Transverse colon (tissue), 4 donors: ENCODE measurements around the gene OTOS. TPM values are rescaled to one million over a fixed set of nuclear protein-coding genes. Genes with fewer than 3 reads are reported as not detected.

Source experiments
- DNase-seq: peaks from one replicate; pipeline ENCODE4 v3.0.0-alpha.2; 2019
- H3K27ac ChIP-seq, 4 donors: fragments of 200-600 bp; sonication (generic); 2 replicates each; pipeline ENCODE4 v1.5.1; 2016 to 2018; ENCODE audit warnings: inconsistent platforms in 4 of 4
- H3K27me3 ChIP-seq: fragments of 200-600 bp; sonication (generic); 2 replicates; pipeline ENCODE4 v1.5.1; 2017; ENCODE audit warnings: inconsistent platforms
- H3K36me3 ChIP-seq, 4 donors: fragments of 200-600 bp; sonication (generic); 2 replicates each; pipeline ENCODE4 v1.5.1; 2017 to 2019; ENCODE audit warnings: inconsistent platforms in 4 of 4
- H3K4me1 ChIP-seq, 4 donors: fragments of 200-600 bp; sonication (generic); 2 replicates each; pipeline ENCODE4 v1.5.1; 2017 to 2020; ENCODE audit warnings: inconsistent platforms in 4 of 4
- H3K4me3 ChIP-seq, 4 donors: fragments of 200-600 bp; sonication (generic); 1 replicate in 1 of 4; 2 replicates in 3 of 4; pipeline versions ENCODE4 v1.5.1 to v1.6.1; 2017 to 2019; ENCODE audit warnings: inconsistent platforms in 4 of 4
- H3K9me3 ChIP-seq, 2 donors: fragments of 200-600 bp; sonication (generic); 2 replicates each; pipeline ENCODE4 v1.5.1; 2017 to 2019; ENCODE audit warnings: inconsistent platforms in 2 of 2
- CTCF ChIP-seq, 5 experiments: fragments of 200-600 bp in 3 of 5; fragments of 450-650 bp in 2 of 5; sonication (generic) in 3 of 5; IDR thresholded peaks; 1 replicate in 2 of 5; 2 replicates in 3 of 5; pipeline ENCODE4 v1.5.1; 2016 to 2017; ENCODE audit warnings: antibody characterized with exemption in 5 of 5, inconsistent platforms in 3 of 5, mild to moderate bottlenecking in 2 of 5, moderate library complexity in 1 of 5
- EP300 ChIP-seq: sonication (generic); formaldehyde crosslinking; IDR thresholded peaks from one replicate; pipeline ENCODE4 v1.6.1; 2017; ENCODE audit warnings: antibody characterized with exemption, low read depth
- POLR2A ChIP-seq: fragments of 450-650 bp; IDR thresholded peaks from one replicate; pipeline ENCODE4 v1.6.1; 2016; ENCODE audit warnings: antibody characterized with exemption, mild to moderate bottlenecking, moderate library complexity
- POLR2AphosphoS5 ChIP-seq, 3 donors: sonication (generic); formaldehyde crosslinking; IDR thresholded peaks; one replicate each; pipeline ENCODE4 v1.6.1; 2016; ENCODE audit warnings: antibody characterized with exemption in 3 of 3
- WGBS, 2 donors: methylation state at CpG; one replicate each; pipeline ENCODE4 v1.1.5; 2018; ENCODE audit warnings: low coverage in 1 of 2; 5-methylcytosine and 5-hydroxymethylcytosine counted together
- in situ Hi-C, 4 donors: fragments of 200-750 bp; cut with MboI; loops; one replicate each; pipeline versions ENCODE4 v1.15.0 to v1.15.1; 2017; ENCODE audit warnings: low sequenced_read_pairs in 3 of 4, low pct_ligation_motif_present in 1 of 4, low pct_unique_long_range_greater_than_20kb in 1 of 4
- intact Hi-C: fragments of 100-400 bp; cut with DNase I; formaldehyde crosslinking; loops from one replicate; pipeline ENCODE4 v1.15.1; 2023; ENCODE audit warnings: low total_unique reads
- total RNA-seq, 4 donors: library from RNA; depleted of rRNA; stranded (reverse); fragments of >200 nt; gene quantifications; one replicate each; pipeline ENCODE4 v1.1.0, GENCODE V29; 2016

Gene OTOS
- total RNA-seq, 4 donors from 2014 or later: not detected

DNA sequence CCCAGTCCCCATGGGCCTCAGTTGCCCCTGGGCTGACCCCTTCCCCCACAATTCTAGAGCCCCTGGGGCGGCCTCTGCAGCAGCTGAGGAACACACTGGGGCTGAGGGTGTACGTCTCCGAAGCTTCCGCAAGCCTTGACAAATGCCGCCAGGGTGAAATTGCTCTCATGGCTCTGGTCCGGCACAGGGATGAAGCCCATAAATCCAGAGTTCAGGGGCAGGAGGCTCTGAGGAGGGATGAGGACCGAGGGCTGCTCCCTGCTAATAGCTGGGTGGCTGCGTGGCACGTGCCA, 27.1 kb upstream of the OTOS start:
- no peak for DNase-seq
- H3K36me3 ChIP-seq: no peaks in the 10 kb centered on the region
- H3K9me3 ChIP-seq: no peaks in the 10 kb centered on the region
- no peaks in the 10 kb centered on the region for H3K4me1 ChIP-seq
- in situ Hi-C loops (no loop called here), intact Hi-C loops (no loop called here)
- H3K4me3 ChIP-seq: no peak overlapping the region
- 72% methylated on average over 8 of the region's 9 CpGs; no CpG with 5 or more reads in 1 of the 2 donors for WGBS, 2 donors
- H3K27ac ChIP-seq: no peak overlapping the region
- TF ChIP-seq EP300 (no peak), POLR2A (no peak), CTCF (IDR thresholded peaks at IDR 0.05) (no peak), POLR2AphosphoS5 (IDR thresholded peaks at IDR 0.05) (no peak)
- peaks cover 12% of the 10 kb centered on the region for H3K27me3 ChIP-seq

GRCh38 chr2:240166761-240167587, 26.5 kb upstream of the OTOS start:
- Histone ChIP-seq H3K4me1 (no peaks in the 10 kb centered on the region), H3K27me3 (peaks cover 7% of the 10 kb centered on the region), H3K9me3 (no peaks in the 10 kb centered on the region), H3K4me3 (no peak overlapping the region), H3K36me3 (no peaks in the 10 kb centered on the region), H3K27ac (no peak overlapping the region)
- WGBS, 2 donors: 88% methylated on average over 20 of the region's 21 CpGs; no CpG with 5 or more reads in 1 of the 2 donors
- intact Hi-C loops (no loop called here), in situ Hi-C loops (no loop called here)
- TF ChIP-seq EP300 (no peak), POLR2A (no peak), CTCF (IDR thresholded peaks at IDR 0.05) (no peak), POLR2AphosphoS5 (IDR thresholded peaks at IDR 0.05) (no peak)
- DNase-seq: no peak

DNA sequence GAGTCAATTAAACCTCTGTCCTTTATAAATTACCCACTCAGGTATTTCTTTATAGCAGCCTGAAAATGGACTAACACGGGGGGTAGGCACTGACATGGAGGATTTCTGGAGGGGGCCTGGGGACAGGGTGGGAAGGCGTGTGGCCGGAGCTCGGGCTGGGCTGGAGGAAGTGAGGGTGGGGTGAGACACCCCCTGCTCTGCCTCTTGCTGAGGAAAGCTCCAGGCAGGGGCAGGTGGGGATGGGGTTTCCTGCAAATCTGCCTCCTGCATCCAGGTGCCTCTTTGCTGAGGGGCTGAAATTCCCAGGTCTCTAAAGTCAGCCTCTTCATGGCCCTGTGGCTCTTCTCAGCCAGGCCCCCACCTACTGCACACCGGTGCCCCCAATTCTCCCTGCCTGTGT, 25.7 kb upstream of the OTOS start:
- peaks cover 3% of the 10 kb centered on the region for H3K27me3 ChIP-seq
- no peaks in the 10 kb centered on the region for H3K36me3 ChIP-seq
- H3K9me3 ChIP-seq: no peaks in the 10 kb centered on the region
- no peak overlapping the region for H3K27ac ChIP-seq
- no peak for DNase-seq
- in situ Hi-C loops (no loop called here), intact Hi-C loops (no loop called here)
- TF ChIP-seq EP300 (no peak), CTCF (IDR thresholded peaks at IDR 0.05) (no peak), POLR2AphosphoS5 (IDR thresholded peaks at IDR 0.05) (no peak), POLR2A (no peak)
- H3K4me1 ChIP-seq: no peaks in the 10 kb centered on the region
- H3K4me3 ChIP-seq: no peak overlapping the region
- WGBS, 2 donors: 68 to 85% methylated on average over 4 to 5 of the region's 5 CpGs

GRCh38 chr2:240165661-240166060, 25.2 kb upstream of the OTOS start:
- no peak overlapping the region for H3K27ac ChIP-seq
- no peak overlapping the region for H3K4me3 ChIP-seq
- TF ChIP-seq EP300 (no peak), POLR2AphosphoS5 (IDR thresholded peaks at IDR 0.05) (no peak), POLR2A (no peak), CTCF (IDR thresholded peaks at IDR 0.05) (no peak)
- no peaks in the 10 kb centered on the region for H3K36me3 ChIP-seq
- DNase-seq: no peak
- H3K9me3 ChIP-seq: no peaks in the 10 kb centered on the region
- 56% methylated on average over 4 of the region's 4 CpGs; no CpG with 5 or more reads in 1 of the 2 donors for WGBS, 2 donors
- peaks cover 3% of the 10 kb centered on the region for H3K27me3 ChIP-seq
- in situ Hi-C loops (no loop called here), intact Hi-C loops (no loop called here)
- H3K4me1 ChIP-seq: no peaks in the 10 kb centered on the region
